ENCODE results near the gene PTPRN2.
"Not testable (repeated sequence)": the region's sequence is repeated elsewhere in the genome, so short reads cannot be mapped to it uniquely, and the experiment has no call there.

Gene PTPRN2

DNA sequence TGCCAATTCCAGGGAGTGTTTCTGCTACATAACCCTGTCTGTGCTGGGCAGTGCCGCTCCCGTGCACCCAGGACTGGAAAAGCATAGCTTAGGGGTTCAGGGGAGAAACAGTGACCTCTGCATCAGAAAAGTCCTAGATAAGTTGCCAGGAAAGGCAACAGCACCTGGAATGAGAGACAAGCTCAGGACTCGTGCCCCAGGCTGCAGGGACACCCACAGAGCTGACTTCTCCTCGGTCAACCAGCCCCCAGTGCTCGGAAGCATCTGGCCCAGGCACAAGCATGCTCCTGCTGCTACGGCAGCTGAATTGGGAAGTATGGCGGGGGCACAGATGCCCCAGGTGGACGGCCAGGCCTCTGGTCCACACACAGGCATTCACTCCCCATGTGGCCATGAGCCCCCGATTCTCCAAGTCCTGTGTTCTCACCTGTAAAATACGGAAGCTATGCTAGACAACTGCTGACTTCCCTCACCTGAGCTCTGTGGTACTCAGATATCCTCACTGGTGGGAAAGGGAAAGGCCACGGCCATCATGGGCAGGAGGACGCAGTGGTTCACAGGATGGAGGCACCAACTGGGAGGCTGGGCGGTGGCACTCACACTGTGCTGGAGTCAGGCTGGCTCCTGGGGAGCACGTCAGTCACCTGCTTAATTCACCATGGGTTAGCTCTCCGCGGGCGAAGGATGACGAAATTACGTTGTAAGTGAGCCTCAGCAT is 220.5 kb downstream of the PTPRN2 start:
- DNase-seq = no peak

DNA sequence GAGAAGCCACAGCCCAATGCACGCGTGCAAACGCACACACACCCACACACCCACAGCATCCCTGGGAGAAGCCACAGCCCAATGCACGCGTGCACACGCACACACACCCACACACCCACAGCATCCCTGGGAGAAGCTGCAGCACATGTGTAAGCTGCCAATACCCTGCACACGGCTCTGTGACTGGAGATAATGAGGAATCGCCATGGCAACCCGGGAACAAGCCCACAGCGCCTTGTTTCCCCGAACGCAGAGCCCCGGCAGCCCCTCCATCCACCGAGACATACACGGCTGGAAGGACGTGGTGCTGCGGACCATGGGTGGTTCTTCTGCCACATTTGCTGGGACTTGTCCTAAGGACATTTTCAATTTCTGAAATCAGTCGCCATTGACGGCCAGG is 221.3 kb downstream of the PTPRN2 start:
- no peak for DNase-seq

DNA sequence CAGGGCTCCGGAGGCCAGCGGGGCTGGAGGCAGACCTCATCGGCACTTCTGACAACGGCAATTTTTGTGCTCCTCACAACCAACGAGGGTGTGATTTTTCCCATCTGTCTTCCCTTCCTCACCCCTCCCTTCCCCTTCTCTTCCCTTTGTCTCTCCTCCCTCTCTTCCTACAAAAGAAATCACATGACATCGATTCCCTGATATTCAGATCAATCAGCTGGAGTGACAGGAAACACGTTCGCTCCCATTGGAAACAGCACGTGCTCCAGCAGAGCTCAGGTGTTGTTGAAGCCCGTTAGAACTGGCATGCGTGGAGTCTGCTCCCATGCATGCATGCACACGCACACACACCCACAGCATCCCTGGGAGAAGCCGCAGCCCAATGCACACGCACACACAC is 222.4 kb downstream of the PTPRN2 start:
- no peak for DNase-seq

DNA sequence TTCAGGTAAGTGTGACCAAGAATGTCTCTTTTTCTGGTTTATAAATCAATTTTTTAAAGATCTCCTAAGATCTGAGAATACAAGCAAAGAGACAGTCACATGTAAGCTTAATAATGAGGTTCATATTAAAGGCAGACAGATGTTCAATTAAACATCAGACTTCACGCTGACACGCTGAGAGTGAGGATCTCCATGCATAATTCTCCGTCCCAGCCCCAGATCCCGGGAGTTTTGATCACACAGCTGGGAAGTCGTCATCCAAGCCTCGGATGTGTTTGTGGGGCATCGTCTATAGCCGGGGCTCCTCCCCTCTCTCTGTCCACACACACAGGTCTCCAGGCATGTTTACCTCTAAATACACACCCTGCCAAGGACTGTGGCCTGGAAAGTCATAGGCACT is 223.2 kb downstream of the PTPRN2 start:
- no peak for DNase-seq

DNA sequence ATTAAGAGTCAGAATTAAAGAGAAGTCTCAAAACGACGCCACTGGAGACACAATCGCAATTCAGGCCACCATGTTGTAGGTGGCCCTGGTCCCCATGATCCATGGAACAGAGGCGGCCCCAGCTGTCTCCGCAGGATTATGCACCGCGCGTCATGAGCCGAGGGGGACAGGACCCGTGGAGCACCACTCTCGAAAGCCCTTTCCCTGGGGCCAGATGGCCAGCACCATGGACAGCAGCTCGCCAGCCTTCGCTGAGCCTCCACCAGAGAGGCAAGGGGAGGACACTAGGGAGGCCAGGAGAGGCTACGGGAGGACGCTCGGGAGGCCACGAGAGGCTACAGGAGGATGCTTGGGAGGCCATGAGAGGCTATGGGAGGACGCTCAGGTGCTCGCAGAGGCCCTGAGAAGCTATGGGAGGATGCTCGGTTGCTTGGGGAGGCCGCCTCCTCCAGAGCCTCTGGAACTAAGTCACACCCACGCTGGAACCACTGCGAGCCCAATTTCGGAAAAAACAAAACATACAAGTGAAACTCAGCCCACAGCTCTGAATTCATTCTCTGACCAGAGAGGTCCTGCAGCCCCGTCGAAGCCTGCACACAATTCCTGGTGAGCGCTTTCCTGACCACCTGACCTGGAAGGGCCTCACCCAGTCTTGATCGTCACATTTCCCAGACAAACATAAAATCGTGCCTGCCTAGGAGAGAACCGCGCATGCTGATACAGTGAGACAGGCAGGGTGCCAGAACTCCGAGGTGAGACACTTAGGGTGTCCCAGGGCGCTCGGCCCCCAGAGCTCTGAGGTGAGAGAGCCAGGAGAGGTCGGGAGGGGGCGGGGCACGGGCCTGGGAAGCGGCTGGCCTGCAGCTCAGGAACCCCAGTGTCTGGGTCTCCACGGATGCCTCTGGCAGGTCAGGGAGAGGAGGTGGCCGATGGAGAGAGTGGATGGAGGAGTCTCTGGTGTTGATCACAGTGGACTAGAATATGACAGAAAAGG is 224.4 kb downstream of the PTPRN2 start:
- no peak for DNase-seq

DNA sequence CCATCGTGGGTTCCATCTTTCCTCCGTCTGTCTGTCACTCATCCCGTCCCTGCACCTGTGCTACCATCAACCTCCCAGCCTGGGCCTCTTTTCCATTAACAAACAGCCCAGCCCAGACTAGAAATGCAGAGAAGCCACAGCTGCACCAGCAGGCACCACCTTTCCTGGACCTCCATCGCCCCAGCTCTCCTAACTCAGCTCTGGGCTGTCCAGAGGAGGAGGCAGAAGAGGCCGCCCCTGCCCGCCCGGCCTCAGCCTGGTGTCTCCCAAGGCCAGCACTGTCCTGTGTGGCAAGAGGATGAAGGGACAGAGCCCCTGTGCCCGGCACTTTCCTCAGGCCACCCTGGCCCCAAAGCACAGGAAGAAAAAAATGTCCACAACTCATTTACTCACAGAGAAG is 225.6 kb downstream of the PTPRN2 start:
- DNase-seq = no peak

DNA sequence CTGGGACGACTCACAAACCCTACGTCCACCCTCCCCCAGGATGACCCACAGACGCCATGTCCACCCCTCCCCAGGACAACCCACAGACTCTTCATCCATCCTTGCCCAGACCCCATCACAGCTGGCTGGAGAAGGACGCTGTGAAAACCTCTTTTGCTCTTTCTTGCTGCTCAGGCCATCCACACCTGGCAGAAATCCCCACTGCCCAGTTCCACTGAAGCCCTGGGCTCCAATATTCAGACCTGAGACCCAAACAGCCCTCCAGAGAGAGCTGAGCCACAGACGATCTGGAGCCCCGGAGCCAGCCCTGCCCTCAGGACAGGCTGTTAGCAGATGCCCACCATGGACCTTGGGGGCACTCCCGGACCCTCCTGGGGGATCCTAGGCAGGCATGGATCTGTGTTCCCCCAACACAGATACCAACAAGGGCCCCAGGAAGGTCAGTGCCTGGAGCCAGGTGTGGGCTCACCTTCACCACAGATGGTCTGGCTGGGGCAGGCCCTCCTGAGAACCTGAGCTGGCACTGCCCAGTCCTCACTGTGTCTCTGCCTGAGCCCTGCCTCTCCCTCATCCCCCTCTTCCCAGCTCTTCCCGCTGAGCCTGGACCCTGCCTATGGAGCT is 226.2 kb downstream of the PTPRN2 start:
- no peak for DNase-seq

DNA sequence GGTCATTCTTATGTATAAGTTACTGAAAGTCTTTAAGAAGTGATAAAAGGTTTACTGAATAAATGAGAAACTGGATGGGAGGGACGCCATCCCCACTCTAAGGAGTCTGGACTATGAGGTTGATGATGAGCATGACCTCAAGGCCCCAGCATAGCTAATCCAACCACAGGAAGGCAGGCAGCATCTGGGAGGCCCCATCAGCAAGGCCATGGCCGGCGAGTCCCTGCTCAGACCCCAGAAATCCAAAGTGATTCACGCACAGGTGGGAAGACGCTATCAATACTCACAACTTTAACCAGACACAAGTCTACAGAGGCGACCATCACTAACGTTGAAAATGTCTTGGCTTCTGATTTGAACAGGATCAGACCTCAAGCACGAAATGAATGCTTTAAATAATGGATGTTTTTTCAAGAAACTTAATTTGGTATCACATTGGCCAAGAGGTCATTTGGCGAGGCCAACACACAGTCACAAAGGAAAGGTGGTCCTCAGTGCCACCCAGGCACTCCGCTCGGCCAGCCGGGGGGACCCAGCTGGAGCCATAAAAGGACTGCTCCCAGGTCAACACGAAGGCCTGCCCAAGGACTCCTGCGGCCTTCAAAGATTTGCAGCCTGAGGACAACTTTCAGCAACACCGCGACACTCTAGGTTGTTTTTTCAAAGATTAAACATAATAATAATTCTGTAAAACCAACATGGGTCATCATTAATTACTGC is 228.5 kb downstream of the PTPRN2 start:
- no peak for DNase-seq

DNA sequence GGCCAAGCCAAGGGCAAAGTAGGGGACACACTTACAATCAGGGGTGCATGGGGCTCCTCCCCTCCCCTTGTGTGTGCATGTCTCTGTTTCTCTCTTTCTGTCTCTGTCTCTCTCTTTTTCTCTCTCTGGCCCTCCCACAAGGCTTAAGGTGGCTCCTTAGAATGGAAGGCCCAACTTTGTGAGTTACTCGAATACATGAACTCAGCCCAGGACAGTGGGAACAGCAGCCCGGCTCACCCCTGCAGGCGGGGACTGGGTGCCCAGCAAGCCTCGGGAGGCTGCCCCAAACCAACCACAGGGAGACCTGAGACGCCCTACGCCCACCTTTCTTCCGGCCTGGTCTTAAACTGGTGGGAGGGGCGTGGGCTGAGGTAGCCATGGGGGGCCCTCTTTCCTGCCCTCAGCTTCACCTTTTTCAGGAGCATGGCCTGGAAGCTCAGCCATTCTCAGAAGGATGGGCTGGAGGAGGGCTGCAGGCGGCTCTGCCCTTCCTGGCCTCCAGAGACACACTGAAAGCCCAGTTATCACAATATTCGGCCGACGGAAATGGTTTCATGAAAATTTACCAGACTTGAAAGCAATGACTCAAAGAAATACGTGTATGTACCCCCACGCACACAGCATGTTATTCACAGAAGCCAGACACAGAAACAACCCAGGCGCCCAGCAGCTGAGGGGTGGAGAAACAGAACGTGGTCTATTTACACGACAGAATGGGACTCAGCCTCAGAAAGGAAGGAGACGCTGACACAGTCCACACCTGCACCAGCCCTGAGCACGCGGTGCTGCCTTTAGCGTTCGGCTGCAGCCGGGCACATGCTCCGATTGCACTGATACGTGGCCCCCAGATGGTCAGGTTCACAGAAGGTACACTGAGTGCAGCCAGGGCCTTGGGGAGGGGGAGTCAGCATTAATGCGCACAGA is 229.5 kb downstream of the PTPRN2 start:
- DNase-seq = no peak

DNA sequence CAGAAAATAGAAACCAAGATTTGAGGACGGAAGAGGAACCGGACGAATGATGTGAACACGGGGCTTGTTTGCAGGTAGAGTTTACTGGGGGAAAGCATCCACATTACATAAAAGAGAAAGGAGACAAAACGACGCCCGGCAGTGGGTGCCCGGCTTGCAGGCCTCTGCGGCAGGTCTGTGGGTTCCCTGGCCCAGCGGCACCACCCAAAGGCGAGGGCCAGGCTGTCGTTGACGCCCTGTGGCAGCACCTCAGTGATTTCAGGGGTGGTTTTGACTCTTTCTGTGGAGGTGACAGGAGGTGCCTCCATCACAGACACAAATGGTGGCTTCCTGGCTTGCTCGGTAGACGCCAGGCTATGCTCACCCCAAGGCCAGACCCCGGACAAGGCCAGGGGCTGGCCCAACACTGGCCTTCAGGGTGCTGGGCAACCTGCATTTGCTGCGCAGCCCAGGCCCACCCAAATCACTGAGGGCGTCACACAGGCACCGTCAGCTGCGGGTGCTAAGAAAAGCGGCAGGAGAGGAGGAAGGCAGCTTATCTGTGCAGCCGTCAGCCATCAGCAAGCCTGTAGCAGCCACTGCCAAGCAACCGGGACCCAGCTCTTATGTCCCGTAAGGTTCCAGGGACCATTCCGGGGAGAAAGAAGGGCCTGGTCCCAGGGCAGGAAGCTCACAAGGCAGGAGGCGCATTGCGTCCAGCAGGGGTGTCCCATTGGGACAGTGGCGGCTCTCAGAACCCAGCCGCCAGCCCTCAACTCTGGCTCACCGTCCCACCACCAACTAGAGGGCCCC is 230.3 kb downstream of the PTPRN2 start:
- no peak for DNase-seq

DNA sequence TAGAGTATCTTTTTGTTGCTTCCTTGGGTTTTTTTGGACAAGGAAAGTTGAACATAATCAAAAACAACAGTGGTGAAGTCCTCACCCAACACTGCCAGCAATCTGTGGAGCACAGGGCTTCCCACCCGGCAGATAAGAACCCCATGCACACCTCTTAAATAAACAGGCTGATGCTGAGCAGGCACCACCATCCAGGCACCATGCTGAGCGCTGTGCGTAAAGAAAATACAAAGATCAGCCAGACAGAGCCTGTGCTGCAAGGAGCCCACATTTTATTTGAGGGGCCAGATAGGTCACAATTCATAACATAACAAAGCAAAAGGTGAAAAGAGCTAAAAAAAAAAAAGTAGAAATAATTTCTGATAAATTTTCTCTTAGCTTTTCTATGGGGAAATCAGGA is 231.2 kb downstream of the PTPRN2 start:
- no peak for DNase-seq

DNA sequence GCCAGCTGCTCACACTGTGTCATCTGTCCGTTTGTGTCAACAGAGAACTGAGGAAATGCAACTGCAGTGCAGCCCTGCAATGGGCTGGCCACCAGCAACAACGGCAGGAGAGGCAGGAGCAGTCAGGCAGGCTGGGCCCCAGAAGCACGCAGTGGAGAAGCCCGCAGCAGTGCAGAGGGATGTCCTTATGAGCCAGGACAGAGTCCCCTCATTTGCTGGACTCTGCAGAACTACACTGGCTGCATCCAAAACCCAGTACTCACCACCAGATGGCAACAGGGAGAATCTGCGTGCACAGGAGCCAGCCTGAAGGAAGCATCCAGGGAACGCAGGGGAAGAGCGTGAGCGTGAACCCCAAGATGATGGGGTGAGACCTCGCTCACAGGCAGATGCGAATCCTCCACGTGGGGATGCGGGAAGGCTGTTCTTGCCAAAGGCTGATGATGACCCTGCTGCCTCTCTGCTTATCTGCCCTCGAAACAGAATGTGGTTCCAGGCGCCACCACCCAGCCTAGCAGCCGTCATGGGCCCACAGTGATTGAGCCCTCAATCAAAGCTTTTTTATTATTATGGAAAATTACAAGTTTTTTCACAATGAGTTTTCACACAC is 232.1 kb downstream of the PTPRN2 start:
- no peak for DNase-seq

DNA sequence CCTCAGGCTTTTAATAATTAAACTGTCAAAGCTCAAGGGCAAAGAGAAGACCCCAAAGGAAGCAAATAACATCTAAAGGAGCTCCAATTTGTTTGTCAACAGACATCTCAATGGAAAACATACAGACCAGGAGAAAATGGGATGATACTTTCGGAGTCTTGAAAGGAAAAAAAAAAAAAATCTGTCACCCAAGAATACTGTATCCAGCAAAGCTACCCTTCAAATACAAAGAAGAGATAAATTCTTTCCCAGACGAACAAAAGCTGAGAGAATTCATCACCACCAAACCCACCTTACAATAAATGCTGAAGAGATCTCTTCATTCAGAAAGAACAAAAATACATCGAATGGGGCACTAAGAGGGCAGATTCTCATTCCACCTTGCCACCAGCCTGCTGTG is 232.8 kb downstream of the PTPRN2 start:
- DNase-seq = no peak

DNA sequence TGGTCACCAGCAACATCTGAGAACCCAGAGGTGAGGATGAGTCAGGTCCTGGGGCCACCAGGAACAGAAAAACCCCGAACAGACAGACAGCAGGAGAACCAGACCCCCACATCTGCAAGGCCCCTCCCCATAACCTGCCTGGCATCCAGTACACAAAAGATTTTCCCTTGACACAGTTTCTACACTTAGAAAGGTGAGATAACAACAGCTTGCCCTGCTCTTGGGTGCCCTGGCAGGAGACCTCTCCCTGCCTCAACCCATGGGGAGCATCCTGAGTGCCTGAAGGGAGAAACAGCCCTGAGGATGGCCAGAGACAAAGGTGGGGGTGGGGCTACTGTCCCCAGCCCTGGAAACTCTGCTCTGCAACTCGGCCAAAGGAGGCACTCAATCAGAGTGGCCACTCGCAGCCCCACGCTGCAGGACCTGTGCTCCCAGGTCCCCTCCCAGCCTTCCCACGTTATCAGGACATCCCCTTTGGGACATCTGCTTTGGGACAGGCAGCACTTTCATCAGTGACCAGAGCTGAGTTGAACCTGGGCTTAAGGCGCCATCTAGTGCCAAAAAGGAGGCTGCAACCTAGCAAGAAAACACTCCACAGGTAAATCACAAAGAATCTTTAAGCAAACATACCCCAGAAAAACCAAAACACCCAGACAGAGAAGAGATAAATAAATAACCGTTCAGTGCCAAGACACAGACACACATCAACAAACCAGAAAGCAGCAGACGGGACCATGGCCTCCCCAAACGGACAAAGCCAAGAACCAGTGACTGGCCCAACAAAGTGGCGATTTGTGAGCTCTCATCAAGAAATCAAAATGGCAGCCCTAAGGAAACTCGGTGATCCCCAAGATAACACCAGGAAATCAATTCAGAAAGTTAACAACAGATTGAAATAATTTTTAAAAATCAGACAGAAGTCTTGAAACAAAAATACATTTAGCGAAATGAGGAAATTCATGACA is 233.7 kb downstream of the PTPRN2 start:
- DNase-seq = no peak

DNA sequence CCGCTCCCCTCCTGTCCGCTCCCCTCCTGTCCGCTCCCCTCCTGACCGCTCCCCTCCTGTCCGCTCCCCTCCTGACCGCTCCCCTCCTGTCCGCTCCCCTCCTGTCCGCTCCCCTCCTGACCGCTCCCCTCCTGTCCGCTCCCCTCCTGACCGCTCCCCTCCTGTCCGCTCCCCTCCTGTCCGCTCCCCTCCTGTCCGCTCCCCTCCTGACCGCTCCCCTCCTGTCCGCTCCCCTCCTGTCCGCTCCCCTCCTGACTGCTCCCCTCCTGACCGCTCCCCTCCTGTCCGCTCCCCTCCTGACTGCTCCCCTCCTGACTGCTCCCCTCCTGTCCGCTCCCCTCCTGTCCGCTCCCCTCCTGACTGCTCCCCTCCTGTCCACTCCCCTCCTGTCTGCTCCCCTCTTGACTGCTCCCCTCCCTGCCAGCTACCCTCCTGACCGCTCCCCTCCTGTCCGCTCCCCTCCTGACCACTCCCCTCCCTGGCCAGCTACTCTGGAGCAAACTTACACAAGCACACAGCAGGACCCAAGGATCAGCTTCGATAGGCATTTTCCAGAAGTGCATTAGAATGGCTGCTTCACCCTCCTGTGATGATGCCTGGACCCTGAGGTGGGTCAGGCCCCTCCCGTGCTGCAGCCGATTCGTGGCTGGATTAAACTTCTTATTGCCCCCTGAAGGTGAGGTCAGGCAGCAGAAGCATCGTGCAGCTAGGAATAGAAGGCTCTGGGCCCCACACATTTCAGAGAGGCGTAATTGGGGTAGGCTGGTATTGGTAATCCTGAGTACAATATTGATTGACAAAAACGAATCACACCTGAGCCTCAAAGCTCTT is 235.5 kb downstream of the PTPRN2 start:
- DNase-seq = not testable (repeated sequence)

DNA sequence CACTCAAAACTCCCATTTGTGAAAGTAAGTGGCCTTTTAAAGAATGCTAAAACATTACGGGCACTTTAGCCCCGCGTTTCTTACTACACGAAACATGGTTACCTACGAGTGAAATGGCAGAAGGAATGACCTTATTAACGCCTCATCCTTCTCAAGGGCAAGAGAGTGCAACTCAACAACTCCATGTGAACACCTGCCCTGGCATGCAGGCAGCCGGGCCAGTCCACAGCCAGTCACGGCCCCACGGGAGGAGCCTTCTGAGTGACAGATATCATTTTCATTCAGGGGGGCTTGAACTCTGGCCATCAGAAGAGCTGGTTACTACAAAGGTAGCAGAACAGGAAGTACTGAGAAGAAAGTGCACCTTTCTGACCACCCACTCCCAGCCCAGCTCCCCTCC is 236.1 kb downstream of the PTPRN2 start:
- no peak for DNase-seq

DNA sequence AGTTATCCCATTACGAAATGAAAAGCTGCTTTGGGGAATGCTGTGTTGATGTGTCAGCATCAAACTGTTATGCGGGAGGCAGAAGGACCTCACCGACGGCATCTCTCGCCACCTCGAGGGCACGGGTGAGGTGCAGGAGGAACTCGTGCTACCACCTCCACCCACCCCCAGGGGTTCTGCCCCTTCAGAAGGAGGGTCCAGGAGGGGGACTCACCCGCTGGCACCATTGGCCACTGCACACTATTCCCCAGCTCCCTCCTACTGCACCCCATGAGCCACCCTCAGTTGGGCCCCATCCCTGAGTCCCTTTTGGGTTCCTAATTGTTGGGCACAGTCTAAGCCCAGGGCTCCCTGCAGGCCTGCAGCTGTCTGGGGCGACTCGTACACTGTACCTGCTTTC is 236.6 kb downstream of the PTPRN2 start:
- no peak for DNase-seq

All from right kidney (tissue), 1 donor.